CD4-positive, alpha-beta T cell (primary cell): ENCODE measurements around the gene PLEKHO1. TPM values are rescaled to one million over a fixed set of nuclear protein-coding genes. Genes with fewer than 3 reads are reported as not detected.

ENCODE experiments used
- ATAC-seq: fragments of 200-7000 bp; cut with Tn5 transposase; one replicate; pipeline ENCODE4 v1.10.0; 2022; ENCODE audit warnings: mild to moderate bottlenecking; ENCODE audit not compliant: poor library complexity
- CTCF ChIA-PET: fragments of 350-600 bp; sonication (Branson Sonifier 250); formaldehyde crosslinking; loops from one replicate; lab custom pipeline; 2021; ENCODE audit warnings: antibody characterized with exemption, inconsistent platforms; lab: Charles Lee
- POLR2A ChIA-PET: fragments of 350-600 bp; sonication (Branson Sonifier 250); formaldehyde crosslinking; loops from one replicate; lab custom pipeline; 2021; ENCODE audit warnings: antibody characterized with exemption, inconsistent platforms; lab: Charles Lee
- DNase-seq, 14 experiments: peaks; one replicate each; pipeline ENCODE4 v3.0.0-alpha.2; 2013 to 2020; ENCODE audit warnings: mixed read lengths in 2 of 14
- H3K27ac ChIP-seq, 2 donors: one replicate each; pipeline versions ENCODE4 v1.5.1 to v1.7.0; 2013; ENCODE audit warnings: low read length in 2 of 2, low read depth in 1 of 2, mild to moderate bottlenecking in 1 of 2
- H3K27me3 ChIP-seq, 2 experiments: 1 replicate in 1 of 2; 2 replicates in 1 of 2; pipeline versions ENCODE4 v1.6.1 to v1.7.0; 2013; ENCODE audit warnings: low read length in 2 of 2, control low read depth in 1 of 2, mild to moderate bottlenecking in 1 of 2, moderate library complexity in 1 of 2; ENCODE audit not compliant: insufficient read depth in 2 of 2, control insufficient read depth in 1 of 2
- H3K36me3 ChIP-seq: one replicate; pipeline ENCODE4 v1.6.1; 2013; ENCODE audit warnings: low read length, control low read depth; ENCODE audit not compliant: insufficient read depth
- H3K4me1 ChIP-seq: one replicate; pipeline ENCODE4 v1.6.1; 2013; ENCODE audit warnings: low read length, control low read depth; ENCODE audit not compliant: insufficient read depth
- H3K4me3 ChIP-seq: one replicate; pipeline ENCODE4 v1.5.1; 2013; ENCODE audit warnings: mild to moderate bottlenecking, low read length, moderate library complexity
- H3K9me3 ChIP-seq, 2 experiments: 1 replicate in 1 of 2; 2 replicates in 1 of 2; pipeline versions ENCODE4 v1.6.1 to v1.7.0; 2013; ENCODE audit warnings: low read length in 2 of 2, mild to moderate bottlenecking in 2 of 2, control low read depth in 1 of 2, moderate library complexity in 1 of 2; ENCODE audit not compliant: control insufficient read depth in 1 of 2, insufficient read depth in 1 of 2
- H3K27ac Mint-ChIP-seq: one replicate; pipeline ENCODE4 v1.8.0; 2020; ENCODE audit warnings: mixed read lengths
- H3K27me3 Mint-ChIP-seq: one replicate; pipeline ENCODE4 v1.8.0; 2021; ENCODE audit warnings: mixed read lengths
- H3K36me3 Mint-ChIP-seq: one replicate; pipeline ENCODE4 v1.8.0; 2021; ENCODE audit warnings: low read depth, mixed read lengths
- H3K4me1 Mint-ChIP-seq: one replicate; pipeline ENCODE4 v1.8.0; 2021; ENCODE audit warnings: low read depth, mixed read lengths
- H3K4me3 Mint-ChIP-seq: one replicate; pipeline ENCODE4 v1.8.0; 2020; ENCODE audit warnings: mild to moderate bottlenecking, mixed read lengths
- H3K9me3 Mint-ChIP-seq: one replicate; pipeline ENCODE4 v1.8.0; 2020; ENCODE audit warnings: mixed read lengths
- CTCF ChIP-seq: fragments of 200-600 bp; IDR thresholded peaks from one replicate; pipeline ENCODE4 v1.8.0; 2022; ENCODE audit warnings: antibody characterized with exemption, mild to moderate bottlenecking
- intact Hi-C, 2 experiments: fragments of 100-400 bp; cut with DNase I in 1 of 2; cut with micrococcal nuclease in 1 of 2; formaldehyde crosslinking; loops; one replicate each; pipeline versions ENCODE4 v1.15.1 to v1.9.0; 2023 to 2025; cut with DNase I, micrococcal nuclease
- total RNA-seq, 174 experiments: library from RNA in 2 of 174; stranded (reverse) in 2 of 174; gene quantifications; one replicate each; pipeline ENCODE4 v1.2.3 and lab custom pipeline; 2021 to 2026

The PLEKHO1 gene
- total RNA-seq, 2 experiments from 2014 or later: 97.6 to 110 TPM

DNA sequence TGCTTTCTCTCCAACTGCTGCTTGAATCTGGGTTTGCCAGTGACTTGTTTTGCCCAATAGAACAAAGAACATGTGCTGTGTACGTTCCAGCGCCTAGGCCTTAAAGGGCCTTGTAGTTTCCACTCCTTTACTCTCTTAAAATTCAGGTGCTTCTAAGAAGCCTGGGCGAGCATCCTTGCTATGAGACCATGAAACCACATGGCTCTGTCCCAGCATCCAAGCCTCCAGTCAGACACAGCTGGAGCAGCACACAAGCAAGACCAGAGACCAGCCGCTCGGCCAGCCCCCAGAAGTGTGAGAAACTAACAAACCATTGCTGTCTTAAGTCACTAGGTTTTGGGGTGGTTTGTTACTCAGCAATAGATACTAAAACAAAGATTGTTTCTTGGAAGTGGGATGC, 15.1 kb downstream of the PLEKHO1 start:
- DNase-seq (no peak), ATAC-seq (no peak)
- Mint-ChIP-seq H3K9me3 (no peaks in the 10 kb centered on the region), H3K27ac (no peak overlapping the region), H3K27me3 (no peaks in the 10 kb centered on the region), H3K36me3 (peaks cover 15% of the 10 kb centered on the region), H3K4me1 (peaks cover 37% of the 10 kb centered on the region), H3K4me3 (no peak overlapping the region)
- no peak for TF ChIP-seq CTCF
- Histone ChIP-seq H3K27ac (no peak overlapping the region), H3K4me3 (no peak overlapping the region), H3K36me3 (peaks cover 1% of the 10 kb centered on the region), H3K9me3 (no peaks in the 10 kb centered on the region), H3K27me3 (peaks cover 0 to 2% of the 10 kb centered on the region in 2 experiments), H3K4me1 (peaks cover 42% of the 10 kb centered on the region)
- intact Hi-C loops: loop anchor here (1.0 to 5.0 kb wide), 2 partner anchors 13 to 202 kb away; no protein-coding TSS in a partner anchor
- ChIA-PET CTCF (interaction anchor here (1.2 to 5.7 kb wide), 5 partner anchors 9 to 92 kb away, joined by 3 to 77 read pairs (median 5); no protein-coding TSS in a partner anchor), POLR2A (interaction anchor here (1.5 to 1.7 kb wide), 2 partner anchors 13 to 277 kb away, joined by 6 to 7 read pairs; a partner anchor contains a TSS)

GRCh38 chr1:150165622-150166612, 16.2 kb downstream of the PLEKHO1 start:
- ChIA-PET POLR2A (interaction anchor here (0.5 to 1.7 kb wide), 4 partner anchors 14 to 278 kb away, joined by 3 to 7 read pairs (median 6); partner anchors contain the start of genes PLEKHO1 and VPS45), CTCF (interaction anchor here (0.7 to 5.7 kb wide), 14 partner anchors 8 to 100 kb away, joined by 3 to 77 read pairs (median 4); partner anchors contain the start of gene VPS45)
- ATAC-seq (peak; percentile 57), DNase-seq (peak; percentile 29 to 73 (median 50))
- intact Hi-C loops: loop anchor here (1.0 to 5.0 kb wide), 3 partner anchors 15 to 204 kb away; no protein-coding TSS in a partner anchor
- Mint-ChIP-seq H3K9me3 (no peaks in the 10 kb centered on the region), H3K4me1 (peaks cover 26% of the 10 kb centered on the region), H3K36me3 (peaks cover 5% of the 10 kb centered on the region), H3K27ac (no peak overlapping the region), H3K4me3 (no peak overlapping the region), H3K27me3 (no peaks in the 10 kb centered on the region)
- no peak overlapping the region for H3K27ac ChIP-seq
- TF ChIP-seq CTCF: peak; percentile 73
- peaks cover 0 to 2% of the 10 kb centered on the region in 2 experiments for H3K27me3 ChIP-seq
- H3K4me3 ChIP-seq: no peak overlapping the region
- H3K36me3 ChIP-seq: no peaks in the 10 kb centered on the region
- H3K9me3 ChIP-seq: no peaks in the 10 kb centered on the region
- peaks cover 31% of the 10 kb centered on the region for H3K4me1 ChIP-seq

GRCh38 chr1:150168960-150169601, 19.4 kb downstream of the PLEKHO1 start:
- H3K27me3 ChIP-seq: peaks cover 0 to 2% of the 10 kb centered on the region in 2 experiments
- CTCF ChIA-PET: interaction anchor here (0.6 to 5.7 kb wide), 9 partner anchors 9 to 101 kb away, joined by 3 to 77 read pairs (median 4); partner anchors contain the start of gene PLEKHO1
- no peak overlapping the region for H3K4me3 ChIP-seq
- H3K27me3 Mint-ChIP-seq: no peaks in the 10 kb centered on the region
- no peak overlapping the region for H3K4me3 Mint-ChIP-seq
- no peak overlapping the region for H3K27ac ChIP-seq
- no peaks in the 10 kb centered on the region for H3K9me3 Mint-ChIP-seq
- POLR2A ChIA-PET: no interaction called here
- no peak overlapping the region for H3K27ac Mint-ChIP-seq
- no peaks in the 10 kb centered on the region for H3K9me3 ChIP-seq
- peak; percentile 66 for TF ChIP-seq CTCF
- peaks cover 6% of the 10 kb centered on the region for H3K4me1 ChIP-seq
- peak in 11 of 14 experiments; percentile 33 to 75 (median 45) for DNase-seq
- intact Hi-C loops: loop anchor here (5.0 kb wide), 1 partner anchor 207 kb away; no protein-coding TSS in a partner anchor
- H3K4me1 Mint-ChIP-seq: no peaks in the 10 kb centered on the region
- no peaks in the 10 kb centered on the region for H3K36me3 ChIP-seq
- no peaks in the 10 kb centered on the region for H3K36me3 Mint-ChIP-seq
- ATAC-seq: no peak
